HepG2 (cell line): ENCODE data around the gene SPATS2. TPM values are rescaled to one million over a fixed set of nuclear protein-coding genes. Genes with fewer than 3 reads are reported as not detected.

Source experiments
- AGO1 ChIP-seq: fragments of 200-400 bp; formaldehyde crosslinking; IDR thresholded peaks from 2 replicates; pipeline ENCODE4 v1.6.1; 2017; ENCODE audit warnings: mild to moderate bottlenecking, low read depth, low read length, moderate library complexity; ENCODE audit not compliant: poor library complexity, severe bottlenecking
- ARID2 ChIP-seq: sonication (generic); formaldehyde crosslinking; IDR thresholded peaks from 2 replicates; pipeline ENCODE4 v1.8.1; 2022; ENCODE audit warnings: mild to moderate bottlenecking, missing genetic modification reagents, borderline replicate concordance
- HHEX ChIP-seq: IDR thresholded peaks from 2 replicates; pipeline ENCODE4 v1.6.1; 2016; ENCODE audit warnings: control low read depth
- KDM5B ChIP-seq: sonication (generic); formaldehyde crosslinking; IDR thresholded peaks from 2 replicates; pipeline ENCODE4 v1.4.0; 2020; ENCODE audit warnings: missing genetic modification reagents, mild to moderate bottlenecking, borderline replicate concordance
- NCOA2 ChIP-seq: sonication (generic); formaldehyde crosslinking; IDR thresholded peaks from 2 replicates; pipeline ENCODE4 v1.8.0; 2022; ENCODE audit warnings: inconsistent platforms
- NFKB2 ChIP-seq: sonication (generic); formaldehyde crosslinking; IDR thresholded peaks from 2 replicates; pipeline ENCODE4 v1.4.0; 2020; ENCODE audit warnings: missing genetic modification reagents, borderline replicate concordance
- RBM22 ChIP-seq: fragments of 200-400 bp; formaldehyde crosslinking; optimal IDR thresholded peaks from 2 replicates; pipeline ENCODE3; 2017; ENCODE audit warnings: mild to moderate bottlenecking, low read length, moderate library complexity
- RFXAP ChIP-seq: sonication (generic); formaldehyde crosslinking; IDR thresholded peaks from 2 replicates; pipeline ENCODE4 v1.4.0; 2020; ENCODE audit warnings: missing genetic modification reagents, borderline replicate concordance
- SP140L ChIP-seq: sonication (generic); formaldehyde crosslinking; IDR thresholded peaks from 2 replicates; pipeline ENCODE4 v1.4.0; 2020; ENCODE audit warnings: missing genetic modification reagents, borderline replicate concordance
- TBP ChIP-seq: sonication (generic); formaldehyde crosslinking; IDR thresholded peaks from 2 replicates; pipeline ENCODE4 v1.5.0; 2020; ENCODE audit warnings: missing genetic modification reagents
- TRAFD1 ChIP-seq: sonication (generic); formaldehyde crosslinking; IDR thresholded peaks from 2 replicates; pipeline ENCODE4 v1.5.1; 2020; ENCODE audit warnings: missing genetic modification reagents, mild to moderate bottlenecking, borderline replicate concordance
- YY1 ChIP-seq: IDR thresholded peaks from 2 replicates; pipeline ENCODE4 v1.6.1; 2011; ENCODE audit warnings: low read length, low read depth, moderate library complexity, mild to moderate bottlenecking; ENCODE audit not compliant: insufficient read depth, insufficient replicate concordance
- ZFP36L1 ChIP-seq: sonication (generic); formaldehyde crosslinking; IDR thresholded peaks from 2 replicates; pipeline ENCODE4 v1.8.0; 2022; ENCODE audit warnings: mild to moderate bottlenecking, missing genetic modification reagents, moderate library complexity
- ZNF567 ChIP-seq: sonication (generic); formaldehyde crosslinking; IDR thresholded peaks from 2 replicates; pipeline ENCODE4 v1.8.1; 2023; ENCODE audit warnings: mild to moderate bottlenecking, missing genetic modification reagents, borderline replicate concordance
- ZNF678 ChIP-seq: sonication (generic); formaldehyde crosslinking; IDR thresholded peaks from 2 replicates; pipeline ENCODE4 v1.4.0; 2020; ENCODE audit warnings: mild to moderate bottlenecking, missing genetic modification reagents
- polyA plus RNA-seq, 8 experiments: library from polyadenylated mRNA; depleted of rRNA in 3 of 8; stranded (reverse) in 7 of 8; unstranded in 1 of 8; fragments of >200 nt; fragmentation: Illumina TruSeq in 4 of 8; extraction: Trizol in 4 of 8; gene quantifications; 2 replicates each; pipeline versions ENCODE4 v1.2.1 to v1.2.3, GENCODE V29; 2011 to 2016; ENCODE audit warnings: low read depth in 4 of 8, missing spikeins in 1 of 8, mixed read lengths in 1 of 8; ENCODE audit not compliant: insufficient read depth in 1 of 8
- total RNA-seq, 5 experiments: library from RNA; depleted of rRNA; stranded (reverse); fragments of >200 nt; fragmentation: Illumina TruSeq; extraction: Trizol; gene quantifications; 2 replicates each; pipeline ENCODE4 v1.2.3, GENCODE V29; 2016; ENCODE audit warnings: low read depth in 1 of 5
- TF ChIP-seq, protein P1 (sequence below): fragments of 450-650 bp; IDR thresholded peaks from 2 replicates; pipeline ENCODE4 v1.6.1; 2016
- TF ChIP-seq, protein P2 (sequence below): sonication (generic); formaldehyde crosslinking; IDR thresholded peaks from 2 replicates; pipeline ENCODE4 v1.4.0; 2020; ENCODE audit warnings: low read depth, mild to moderate bottlenecking, missing genetic modification reagents
- TF ChIP-seq, protein P3 (sequence below): sonication (generic); formaldehyde crosslinking; IDR thresholded peaks from 2 replicates; pipeline ENCODE4 v1.4.0; 2020; ENCODE audit warnings: missing genetic modification reagents
- TF ChIP-seq, protein P4 (sequence below): sonication (generic); formaldehyde crosslinking; IDR thresholded peaks from 2 replicates; pipeline ENCODE4 v1.9.0; 2022; ENCODE audit warnings: missing genetic modification reagents, mild to moderate bottlenecking, borderline replicate concordance

SPATS2 gene
- total and polyA plus RNA-seq, 2 of the 13 experiments (the other 11 are each of a cell fraction or from before 2014, with no cell fraction given), result 19.3 to 28.1 TPM

DNA sequence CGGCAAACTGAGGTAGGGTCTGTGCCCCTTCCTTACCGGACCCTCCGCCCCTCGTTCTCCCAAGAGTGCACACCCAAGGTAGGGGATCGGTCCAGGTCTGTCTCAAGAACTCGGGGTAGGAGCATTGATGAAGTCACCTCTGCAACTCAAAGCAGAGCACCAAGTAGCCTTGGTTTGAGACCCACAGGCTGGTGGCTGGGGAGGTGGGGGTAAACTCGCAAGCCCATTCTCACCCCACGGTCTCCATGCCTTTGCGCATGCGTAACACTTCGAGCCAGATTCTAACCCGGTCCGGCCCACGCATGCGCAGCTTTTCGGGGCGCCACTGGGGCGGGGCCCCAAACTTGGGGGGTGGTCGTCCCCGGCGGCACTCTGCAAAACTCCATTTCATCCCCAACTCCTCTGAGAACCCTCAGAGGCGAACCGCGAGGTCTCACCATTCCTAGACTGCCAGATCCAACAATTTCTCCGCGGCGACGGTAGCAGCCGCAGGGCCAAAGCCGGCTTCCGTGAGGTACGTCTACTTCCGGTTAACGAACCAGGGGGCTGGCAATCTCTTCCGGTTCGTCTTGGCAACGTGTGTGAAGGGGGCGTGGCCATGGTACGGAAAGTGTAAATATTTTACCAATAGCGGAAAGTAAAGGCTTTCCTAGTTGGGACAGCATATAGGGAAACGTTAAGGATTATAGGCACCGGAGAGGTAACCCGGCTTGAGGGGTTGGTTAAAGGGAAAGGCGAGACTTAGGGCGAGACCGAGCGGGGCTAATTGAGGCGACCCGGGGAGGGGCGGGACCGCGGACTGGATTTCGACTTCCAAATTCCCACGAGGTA lies 200.6 kb downstream of the SPATS2 start, which contains the start of gene MCRS1 (continued):
- TF ChIP-seq RFXAP (CRISPR knock-in tag) (no peak; the same call in 1 of the 2 replicates), TRAFD1 (CRISPR knock-in tag) (no peak), NCOA2 (CRISPR knock-in tag) (no peak; the same call in 1 of the 2 replicates), ZFP36L1 (CRISPR knock-in tag) (0 out of 2 replicates have a peak, but pooled peaks have one; percentile 36), SP140L (CRISPR knock-in tag) (no peak), YY1 (peak; percentile 53), TBP (CRISPR knock-in tag) (no peak), RBM22 (no peak), AGO1 (no peak), HHEX (CRISPR knock-in tag) (no peak), KDM5B (CRISPR knock-in tag) (peak; percentile 70; the same call in 1 of the 2 replicates), ZNF567 (CRISPR knock-in tag) (peak; percentile 78; the same call in 1 of the 2 replicates), ARID2 (CRISPR knock-in tag) (no peak), NFKB2 (CRISPR knock-in tag) (no peak; the same call in 1 of the 2 replicates), ZNF678 (CRISPR knock-in tag) (no peak)
- TF ChIP-seq, protein P1, sequence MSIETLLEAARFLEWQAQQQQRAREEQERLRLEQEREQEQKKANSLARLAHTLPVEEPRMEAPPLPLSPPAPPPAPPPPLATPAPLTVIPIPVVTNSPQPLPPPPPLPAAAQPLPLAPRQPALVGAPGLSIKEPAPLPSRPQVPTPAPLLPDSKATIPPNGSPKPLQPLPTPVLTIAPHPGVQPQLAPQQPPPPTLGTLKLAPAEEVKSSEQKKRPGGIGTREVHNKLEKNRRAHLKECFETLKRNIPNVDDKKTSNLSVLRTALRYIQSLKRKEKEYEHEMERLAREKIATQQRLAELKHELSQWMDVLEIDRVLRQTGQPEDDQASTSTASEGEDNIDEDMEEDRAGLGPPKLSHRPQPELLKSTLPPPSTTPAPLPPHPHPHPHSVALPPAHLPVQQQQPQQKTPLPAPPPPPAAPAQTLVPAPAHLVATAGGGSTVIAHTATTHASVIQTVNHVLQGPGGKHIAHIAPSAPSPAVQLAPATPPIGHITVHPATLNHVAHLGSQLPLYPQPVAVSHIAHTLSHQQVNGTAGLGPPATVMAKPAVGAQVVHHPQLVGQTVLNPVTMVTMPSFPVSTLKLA, result peak; percentile 82
- TF ChIP-seq, protein P2, sequence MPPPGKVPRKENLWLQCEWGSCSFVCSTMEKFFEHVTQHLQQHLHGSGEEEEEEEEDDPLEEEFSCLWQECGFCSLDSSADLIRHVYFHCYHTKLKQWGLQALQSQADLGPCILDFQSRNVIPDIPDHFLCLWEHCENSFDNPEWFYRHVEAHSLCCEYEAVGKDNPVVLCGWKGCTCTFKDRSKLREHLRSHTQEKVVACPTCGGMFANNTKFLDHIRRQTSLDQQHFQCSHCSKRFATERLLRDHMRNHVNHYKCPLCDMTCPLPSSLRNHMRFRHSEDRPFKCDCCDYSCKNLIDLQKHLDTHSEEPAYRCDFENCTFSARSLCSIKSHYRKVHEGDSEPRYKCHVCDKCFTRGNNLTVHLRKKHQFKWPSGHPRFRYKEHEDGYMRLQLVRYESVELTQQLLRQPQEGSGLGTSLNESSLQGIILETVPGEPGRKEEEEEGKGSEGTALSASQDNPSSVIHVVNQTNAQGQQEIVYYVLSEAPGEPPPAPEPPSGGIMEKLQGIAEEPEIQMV (CRISPR knock-in tag), result no peak
- TF ChIP-seq, protein P3, sequence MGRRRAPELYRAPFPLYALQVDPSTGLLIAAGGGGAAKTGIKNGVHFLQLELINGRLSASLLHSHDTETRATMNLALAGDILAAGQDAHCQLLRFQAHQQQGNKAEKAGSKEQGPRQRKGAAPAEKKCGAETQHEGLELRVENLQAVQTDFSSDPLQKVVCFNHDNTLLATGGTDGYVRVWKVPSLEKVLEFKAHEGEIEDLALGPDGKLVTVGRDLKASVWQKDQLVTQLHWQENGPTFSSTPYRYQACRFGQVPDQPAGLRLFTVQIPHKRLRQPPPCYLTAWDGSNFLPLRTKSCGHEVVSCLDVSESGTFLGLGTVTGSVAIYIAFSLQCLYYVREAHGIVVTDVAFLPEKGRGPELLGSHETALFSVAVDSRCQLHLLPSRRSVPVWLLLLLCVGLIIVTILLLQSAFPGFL (CRISPR knock-in tag), result no peak
- TF ChIP-seq, protein P4, sequence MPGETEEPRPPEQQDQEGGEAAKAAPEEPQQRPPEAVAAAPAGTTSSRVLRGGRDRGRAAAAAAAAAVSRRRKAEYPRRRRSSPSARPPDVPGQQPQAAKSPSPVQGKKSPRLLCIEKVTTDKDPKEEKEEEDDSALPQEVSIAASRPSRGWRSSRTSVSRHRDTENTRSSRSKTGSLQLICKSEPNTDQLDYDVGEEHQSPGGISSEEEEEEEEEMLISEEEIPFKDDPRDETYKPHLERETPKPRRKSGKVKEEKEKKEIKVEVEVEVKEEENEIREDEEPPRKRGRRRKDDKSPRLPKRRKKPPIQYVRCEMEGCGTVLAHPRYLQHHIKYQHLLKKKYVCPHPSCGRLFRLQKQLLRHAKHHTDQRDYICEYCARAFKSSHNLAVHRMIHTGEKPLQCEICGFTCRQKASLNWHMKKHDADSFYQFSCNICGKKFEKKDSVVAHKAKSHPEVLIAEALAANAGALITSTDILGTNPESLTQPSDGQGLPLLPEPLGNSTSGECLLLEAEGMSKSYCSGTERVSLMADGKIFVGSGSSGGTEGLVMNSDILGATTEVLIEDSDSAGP (CRISPR knock-in tag), result peak; percentile 59; the same call in 1 of the 2 replicates
